Prostate gland (tissue), 2 donors: ENCODE data around the gene ZNF217.

Experiments used
- CTCF ChIP-seq, 4 experiments: fragments of 200-600 bp in 2 of 4; fragments of 450-650 bp in 2 of 4; sonication (generic) in 2 of 4; IDR thresholded peaks; 1 replicate in 3 of 4; 2 replicates in 1 of 4; pipeline ENCODE4 v1.5.1; 2016 to 2019; ENCODE audit warnings: antibody characterized with exemption in 4 of 4, mild to moderate bottlenecking in 2 of 4, moderate library complexity in 2 of 4
- POLR2A ChIP-seq: fragments of 450-650 bp; IDR thresholded peaks from one replicate; pipeline ENCODE4 v1.6.1; 2016; ENCODE audit warnings: antibody characterized with exemption, mild to moderate bottlenecking

GRCh38 chr20:53595018-53595378 lies 1.4 kb upstream of the ZNF217 start:
- TF ChIP-seq CTCF (IDR thresholded peaks at IDR 0.05) (no peak), POLR2A (no peak)
